Fibroblast of the aortic adventitia (primary cell): ENCODE measurements around the gene VWA3A. TPM values are rescaled to one million over a fixed set of nuclear protein-coding genes. Genes with fewer than 3 reads are reported as not detected.

Experiments
- DNase-seq: peaks from one replicate; pipeline ENCODE4 v3.0.0-alpha.2; 2010; ENCODE audit warnings: low read depth
- H3K4me3 ChIP-seq: 2 replicates; pipeline ENCODE4 v1.5.1; 2011; ENCODE audit warnings: low read depth, mild to moderate bottlenecking, control low read depth, low read length, moderate library complexity
- total RNA-seq: library from RNA; depleted of rRNA; stranded (reverse); fragments of >200 nt; gene quantifications from 2 replicates; pipeline ENCODE4 v1.2.3, GENCODE V29; 2012; ENCODE audit warnings: low replicate concordance
- TF ChIP-seq, protein P1 (sequence below): IDR thresholded peaks from 2 replicates; pipeline ENCODE4 v1.5.1; 2011; ENCODE audit warnings: mild to moderate bottlenecking, low read length, control low read depth, inconsistent platforms; ENCODE audit not compliant: insufficient read depth

The VWA3A gene
- total RNA-seq, 1 donor: 0.18 TPM

DNA sequence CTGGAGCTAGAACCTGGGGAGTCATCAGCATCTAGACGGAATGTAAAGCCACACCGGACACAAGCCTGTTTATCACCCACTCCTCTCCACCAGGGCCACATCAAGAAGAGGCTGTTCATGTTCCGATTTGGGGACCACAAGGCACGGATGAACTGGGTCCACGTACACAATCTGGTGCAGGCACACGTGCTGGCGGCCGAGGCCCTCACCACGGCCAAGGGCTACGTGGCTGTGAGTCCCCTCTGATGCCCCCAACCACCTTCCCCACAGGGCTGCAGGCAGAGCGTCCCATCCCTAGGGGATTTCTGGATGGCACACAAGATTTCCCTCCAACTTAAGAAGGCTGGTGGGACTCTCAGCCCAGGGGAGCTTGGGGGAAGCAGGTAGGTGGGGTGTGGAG, 89.1 kb downstream of the VWA3A start:
- no peak overlapping the region for H3K4me3 ChIP-seq
- TF ChIP-seq, protein P1, sequence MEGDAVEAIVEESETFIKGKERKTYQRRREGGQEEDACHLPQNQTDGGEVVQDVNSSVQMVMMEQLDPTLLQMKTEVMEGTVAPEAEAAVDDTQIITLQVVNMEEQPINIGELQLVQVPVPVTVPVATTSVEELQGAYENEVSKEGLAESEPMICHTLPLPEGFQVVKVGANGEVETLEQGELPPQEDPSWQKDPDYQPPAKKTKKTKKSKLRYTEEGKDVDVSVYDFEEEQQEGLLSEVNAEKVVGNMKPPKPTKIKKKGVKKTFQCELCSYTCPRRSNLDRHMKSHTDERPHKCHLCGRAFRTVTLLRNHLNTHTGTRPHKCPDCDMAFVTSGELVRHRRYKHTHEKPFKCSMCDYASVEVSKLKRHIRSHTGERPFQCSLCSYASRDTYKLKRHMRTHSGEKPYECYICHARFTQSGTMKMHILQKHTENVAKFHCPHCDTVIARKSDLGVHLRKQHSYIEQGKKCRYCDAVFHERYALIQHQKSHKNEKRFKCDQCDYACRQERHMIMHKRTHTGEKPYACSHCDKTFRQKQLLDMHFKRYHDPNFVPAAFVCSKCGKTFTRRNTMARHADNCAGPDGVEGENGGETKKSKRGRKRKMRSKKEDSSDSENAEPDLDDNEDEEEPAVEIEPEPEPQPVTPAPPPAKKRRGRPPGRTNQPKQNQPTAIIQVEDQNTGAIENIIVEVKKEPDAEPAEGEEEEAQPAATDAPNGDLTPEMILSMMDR: no peak
- DNase-seq: no peak

DNA sequence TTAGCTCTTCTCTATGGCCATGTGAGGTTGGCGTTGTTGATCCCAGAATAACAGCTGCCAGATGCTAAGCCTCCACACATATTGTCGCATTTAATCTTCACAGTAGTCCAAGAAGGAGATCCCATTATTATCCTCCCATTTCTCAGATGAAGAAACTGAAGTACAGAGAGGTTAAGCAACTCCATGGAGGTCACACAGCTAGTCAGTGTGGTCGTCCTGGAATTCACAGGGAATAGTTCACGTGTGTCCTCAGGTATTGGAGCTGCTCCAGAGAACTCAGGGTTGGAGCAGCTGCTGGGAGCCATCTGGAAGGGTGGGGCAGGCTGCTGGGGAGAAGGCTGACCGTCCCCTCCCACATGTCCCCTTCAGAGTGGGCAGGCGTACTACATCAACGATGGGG, 89.5 kb downstream of the VWA3A start:
- no peak overlapping the region for H3K4me3 ChIP-seq
- TF ChIP-seq, protein P1: no peak
- DNase-seq: no peak

DNA sequence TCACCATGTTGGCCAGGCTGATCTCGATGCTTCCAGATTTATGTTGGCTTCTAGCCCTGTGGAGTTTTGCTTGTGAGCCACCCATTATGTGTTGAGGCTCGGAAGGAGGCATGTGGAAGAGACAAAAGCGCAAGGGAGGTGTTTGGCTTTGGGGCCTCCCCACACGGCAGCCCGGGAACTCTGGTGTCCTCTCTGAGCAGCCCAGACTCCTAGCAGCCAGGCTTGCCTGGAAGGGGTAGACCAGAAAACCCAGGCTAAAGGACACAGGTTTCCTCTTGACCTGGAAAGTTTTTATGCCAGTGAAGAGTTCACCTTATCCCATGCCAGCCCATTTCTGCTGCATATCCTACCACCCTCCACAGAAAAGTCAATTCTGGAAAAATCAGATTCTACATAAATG, 91.0 kb downstream of the VWA3A start:
- no peak for DNase-seq
- H3K4me3 ChIP-seq: no peak overlapping the region
- TF ChIP-seq, protein P1: no peak

DNA sequence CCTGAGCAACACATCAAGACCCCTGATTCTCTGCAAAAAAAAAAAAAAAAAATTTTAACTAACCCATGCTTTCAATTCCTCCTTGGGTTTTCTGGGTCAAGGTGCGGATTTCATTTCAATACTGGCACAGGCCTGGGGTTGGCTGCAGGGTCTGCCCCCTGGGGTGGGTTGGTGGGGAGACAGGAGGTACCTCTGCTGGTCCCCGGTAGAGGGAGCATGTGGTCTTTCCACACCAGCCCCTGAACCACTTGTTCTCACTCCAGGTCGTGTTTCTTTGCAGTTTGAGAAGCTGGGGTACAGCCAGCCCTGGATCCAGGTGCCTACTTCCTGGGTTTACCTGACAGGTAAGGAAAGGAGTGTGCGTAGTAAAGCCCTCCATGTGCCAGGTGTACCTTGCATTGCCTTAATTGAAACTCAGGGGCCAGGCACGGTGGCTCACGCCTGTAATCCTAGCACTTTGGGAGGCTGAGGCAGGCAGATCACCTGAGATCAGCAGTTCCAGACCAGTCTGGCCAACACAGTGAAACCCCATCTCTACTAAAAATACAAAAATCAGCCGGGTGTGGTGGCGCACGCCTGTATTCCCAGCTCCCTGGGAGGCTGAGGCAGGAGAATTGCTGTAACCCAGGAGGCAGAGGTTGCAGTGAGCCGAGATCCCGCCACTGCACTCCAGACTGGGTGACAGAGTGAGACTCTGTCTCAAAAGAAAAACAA, 91.7 kb downstream of the VWA3A start:
- TF ChIP-seq, protein P1: peak; percentile 6
- no peak overlapping the region for H3K4me3 ChIP-seq
- no peak for DNase-seq

DNA sequence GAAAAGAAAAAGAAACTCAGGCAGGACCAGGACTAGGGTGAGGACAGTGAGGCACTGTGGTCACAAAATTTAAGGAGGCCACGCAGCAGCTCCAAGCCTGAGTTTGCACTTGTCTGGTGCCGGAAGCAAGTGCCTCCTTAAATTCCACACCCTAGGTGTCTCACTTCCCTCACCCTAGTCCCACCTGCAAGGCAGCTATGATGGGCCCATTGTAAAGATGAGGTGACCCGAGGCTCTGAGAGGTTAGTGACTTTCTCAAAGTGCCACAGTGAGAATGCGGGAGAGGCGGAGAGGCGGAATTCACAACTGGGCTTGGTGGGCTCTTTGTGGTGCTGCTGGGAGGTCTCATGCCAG, 92.3 kb downstream of the VWA3A start:
- H3K4me3 ChIP-seq: no peak overlapping the region
- TF ChIP-seq, protein P1: no peak
- no peak for DNase-seq

DNA sequence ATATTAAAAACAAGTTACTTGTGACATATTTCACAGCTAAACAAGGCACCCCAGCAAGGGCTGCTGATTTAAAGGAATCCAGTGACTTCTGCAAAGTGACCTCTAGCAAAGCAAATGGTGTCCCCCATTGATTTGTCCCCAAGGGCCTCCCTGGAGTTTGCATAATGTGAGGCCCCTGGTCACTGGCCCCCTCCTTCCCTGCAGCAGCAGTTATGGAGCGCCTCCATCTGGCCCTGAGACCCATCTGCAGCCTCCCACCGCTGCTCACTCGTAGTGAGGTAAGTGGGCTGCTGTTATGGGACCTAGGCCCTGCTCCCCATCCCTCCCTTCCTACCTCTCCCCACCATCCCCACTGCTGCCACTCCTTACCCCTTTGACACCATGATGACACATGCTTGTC, 94.2 kb downstream of the VWA3A start:
- no peak overlapping the region for H3K4me3 ChIP-seq
- TF ChIP-seq, protein P1: no peak
- DNase-seq: no peak

DNA sequence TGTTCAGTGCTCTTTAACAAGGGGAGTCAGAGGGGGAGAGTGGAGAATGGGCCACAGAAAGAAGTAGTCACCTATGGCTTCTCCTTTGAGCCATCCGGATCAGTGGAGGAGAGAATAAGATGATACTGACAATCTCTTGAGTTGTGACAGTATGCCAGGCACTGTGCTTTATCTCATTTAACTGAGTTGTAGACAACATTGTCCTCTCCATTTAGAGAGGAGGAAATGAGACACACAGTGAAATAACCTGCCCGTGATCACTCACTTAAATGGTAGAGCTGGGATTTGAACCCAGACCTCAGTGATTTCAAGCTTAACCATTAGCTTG, 95.9 kb downstream of the VWA3A start:
- no peak overlapping the region for H3K4me3 ChIP-seq
- DNase-seq: no peak
- TF ChIP-seq, protein P1: no peak
